Islet precursor cell (in vitro differentiated cells): ENCODE measurements around the gene RTTN.

Experiments used
- DNase-seq: peaks from one replicate; pipeline ENCODE4 v3.0.0-alpha.2; 2018

Gene RTTN

DNA sequence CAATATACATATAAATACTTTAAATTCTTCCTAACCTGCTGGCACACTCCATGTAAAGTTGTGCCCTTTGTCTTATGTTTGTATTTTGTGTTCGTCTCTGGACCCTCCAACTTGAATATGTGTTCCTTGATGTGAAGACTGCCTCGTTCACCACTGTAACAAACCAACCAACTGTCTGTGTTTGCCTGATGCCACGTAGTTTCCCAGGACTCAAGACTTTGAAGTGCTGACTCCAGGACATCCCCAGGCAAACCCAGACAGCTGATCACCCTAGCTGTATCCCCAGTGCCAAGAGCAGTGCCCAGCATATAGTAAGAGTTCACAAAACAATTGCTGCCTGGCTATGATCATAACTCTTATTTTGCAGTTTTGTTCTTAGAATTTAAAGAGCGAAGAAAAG lies 242.3 kb downstream of the RTTN start:
- DNase-seq, result no peak

DNA sequence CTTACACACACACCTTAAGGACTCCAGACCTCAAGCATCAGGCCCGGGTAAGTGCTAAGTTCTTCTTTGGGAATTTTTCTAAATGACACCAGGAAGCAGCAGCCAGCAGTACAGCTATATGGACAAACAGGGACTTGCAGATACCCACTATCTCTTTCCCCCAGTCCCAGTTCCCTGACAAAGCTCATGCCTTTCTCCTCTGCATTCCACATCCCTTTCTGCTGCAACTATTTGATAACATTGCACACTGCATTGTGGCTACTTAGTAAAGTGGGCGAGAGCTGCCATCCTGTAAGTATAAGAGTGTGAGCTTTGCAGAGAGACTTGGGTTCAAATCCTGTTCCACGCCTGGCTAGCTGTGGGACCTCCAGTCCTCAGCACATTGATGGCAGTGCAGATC lies 243.8 kb downstream of the RTTN start:
- no peak for DNase-seq

DNA sequence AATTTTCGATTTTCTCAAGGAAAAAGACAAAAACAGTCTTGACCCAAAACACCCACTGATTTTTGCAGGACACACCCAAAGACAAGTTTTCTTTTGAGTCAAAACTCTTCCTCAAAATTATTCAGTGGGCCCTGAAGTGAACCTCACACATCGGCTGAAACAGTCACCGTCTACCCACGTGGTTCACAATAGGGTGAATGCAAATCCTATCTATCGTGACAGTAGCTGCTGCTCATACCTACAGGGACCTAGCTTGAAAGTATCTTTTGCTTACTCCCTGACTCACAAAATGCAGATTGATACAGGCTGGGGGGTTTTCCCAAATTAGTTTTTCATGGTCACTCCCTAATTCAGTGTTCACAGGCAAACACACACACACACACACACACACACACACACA lies 247.1 kb downstream of the RTTN start:
- DNase-seq, result no peak

DNA sequence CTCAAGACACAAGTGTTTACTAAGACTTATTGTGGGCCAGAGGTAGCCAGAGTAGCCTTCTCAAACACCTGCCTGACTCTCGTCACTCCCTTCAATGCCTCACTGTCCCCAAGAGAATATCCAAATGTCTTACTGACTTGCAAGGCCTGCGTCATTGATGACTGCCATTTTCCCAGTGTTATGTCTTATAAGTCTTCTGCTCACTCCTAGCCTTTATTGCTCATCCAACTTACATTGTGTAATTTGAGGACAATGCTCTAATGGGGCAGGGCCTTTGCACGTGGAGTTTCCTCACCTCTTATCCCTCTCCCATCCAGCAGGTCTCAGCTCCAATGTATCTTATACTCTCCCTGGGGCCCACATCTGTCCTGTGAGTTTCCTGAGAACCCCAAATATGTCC lies 247.7 kb downstream of the RTTN start:
- no peak for DNase-seq

DNA sequence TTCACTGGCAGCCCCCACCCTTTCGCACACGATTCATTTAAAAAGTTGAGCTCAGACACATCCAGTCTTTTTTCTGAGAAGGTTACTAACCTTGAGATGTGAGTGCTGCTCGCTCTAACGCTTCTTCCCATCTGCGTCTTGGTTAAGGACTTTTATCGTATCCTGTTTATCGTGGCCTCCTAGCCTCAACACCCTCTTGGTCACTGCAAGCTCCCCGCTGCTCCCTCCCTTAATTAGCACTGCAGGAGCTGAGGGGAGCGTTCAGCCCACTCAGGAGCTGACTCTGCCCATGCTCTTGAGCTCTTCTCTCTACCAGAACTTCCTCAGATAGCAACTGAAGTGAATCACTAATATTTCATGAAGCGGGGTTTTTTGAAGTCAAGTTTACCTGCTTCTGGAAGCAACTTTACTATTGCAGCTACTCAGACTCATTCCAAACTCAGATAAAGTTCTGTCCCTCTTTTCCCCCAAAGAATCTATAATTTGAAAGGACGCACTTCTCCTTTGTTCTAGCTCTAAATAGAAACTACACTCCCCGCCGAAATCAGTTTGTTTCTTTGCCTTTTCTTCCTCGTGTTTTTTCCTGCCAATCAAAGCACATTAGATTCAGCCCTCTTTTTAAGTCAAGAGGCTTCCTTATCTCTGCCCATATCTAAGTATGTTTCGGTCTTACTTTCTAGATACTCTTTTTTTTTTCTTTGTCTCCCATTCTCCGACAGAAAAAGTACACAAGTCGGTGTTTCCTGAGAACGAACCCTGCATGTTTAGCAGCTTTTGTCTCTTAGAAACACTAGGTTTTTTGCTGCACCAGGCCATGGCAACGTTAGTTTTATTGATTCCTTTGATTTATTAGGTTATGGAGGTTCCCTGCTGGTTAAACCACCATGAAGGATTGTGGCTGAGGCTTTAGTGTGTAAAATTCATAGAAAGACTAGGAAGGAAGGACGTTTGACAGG lies 248.5 kb downstream of the RTTN start:
- no peak for DNase-seq

DNA sequence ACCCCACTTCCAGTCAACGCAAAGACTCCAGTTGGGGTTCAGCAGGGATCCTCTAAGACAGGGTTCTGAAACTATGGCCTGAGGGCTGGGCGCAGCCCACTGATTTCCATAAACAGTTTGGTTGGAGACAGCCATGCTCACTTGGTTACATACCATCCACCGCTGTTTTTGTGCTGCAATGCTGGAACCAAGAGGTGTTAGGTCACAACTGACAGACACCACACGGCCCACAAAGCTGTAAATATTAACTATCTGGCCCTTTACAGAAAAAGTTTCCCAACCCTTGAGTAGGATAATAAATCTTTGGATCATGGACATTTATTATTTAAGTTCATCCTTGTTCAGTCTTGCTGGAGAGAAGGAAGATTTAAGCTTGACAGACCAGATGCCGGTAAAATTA lies 249.4 kb downstream of the RTTN start:
- no peak for DNase-seq

DNA sequence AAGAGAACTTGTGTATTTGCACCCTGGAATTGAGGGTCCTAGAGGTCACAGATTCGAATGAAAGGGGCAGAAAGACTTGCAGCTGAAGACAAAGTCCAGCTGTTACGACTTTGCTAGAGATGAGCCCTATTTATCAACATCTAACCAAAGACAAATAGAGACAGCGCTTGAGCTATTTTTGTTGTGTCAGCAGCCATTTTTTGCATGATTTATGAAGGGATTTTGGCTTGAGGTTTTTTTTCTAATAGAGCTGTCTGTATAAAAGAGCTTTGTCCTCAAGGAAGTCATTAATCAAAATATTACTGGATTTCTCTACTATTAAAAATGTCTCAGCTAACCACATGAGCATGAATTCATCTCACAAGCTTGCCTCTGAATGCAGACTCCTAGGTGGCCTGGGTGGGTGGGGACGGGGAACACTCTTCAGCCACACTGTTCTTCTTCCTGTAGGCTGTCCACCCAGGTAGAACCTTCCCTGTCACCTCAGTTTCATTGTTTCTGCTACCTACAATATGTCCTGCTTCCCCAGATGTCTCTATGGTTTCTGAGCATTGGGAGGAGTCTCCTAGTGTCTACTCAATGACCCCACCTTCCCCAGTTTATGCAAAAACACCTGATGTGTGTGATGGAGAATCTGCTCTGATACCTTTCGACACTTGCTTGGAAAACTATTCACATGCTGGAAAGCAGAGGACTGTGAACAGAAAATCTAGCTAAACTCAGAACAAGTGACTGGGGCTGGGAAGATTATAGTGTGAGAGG lies 250.6 kb downstream of the RTTN start:
- DNase-seq, result no peak

DNA sequence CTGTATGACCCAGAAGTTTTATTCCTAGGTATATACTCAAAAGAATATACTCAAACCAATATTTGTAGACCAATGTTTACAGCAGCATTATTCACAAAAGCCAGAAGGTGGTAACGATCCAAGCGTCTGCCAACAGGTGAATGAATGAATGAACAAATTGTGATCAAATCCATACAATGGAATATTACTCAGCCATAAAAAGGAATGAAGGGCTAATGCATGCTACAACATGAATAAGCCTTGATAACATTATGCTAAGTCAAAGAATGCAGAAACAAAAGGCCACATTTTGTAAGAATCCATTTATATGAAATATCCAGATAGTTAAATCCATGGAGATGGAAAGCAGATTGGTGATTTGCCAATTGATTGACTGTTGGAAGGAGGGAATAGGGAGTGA lies 252.3 kb downstream of the RTTN start:
- DNase-seq, result no peak
